DOHH2 (cell line): ENCODE results near the gene GCLC.

Experiments used
- H3F3A ChIP-seq: fragments of 200-600 bp; sonication (generic), shearing (Covaris generic); 2 replicates; pipeline ENCODE4 v1.6.0; 2016; ENCODE audit warnings: antibody characterized with exemption, mild to moderate bottlenecking; ENCODE audit not compliant: control insufficient read depth, insufficient read depth
- H3K27ac ChIP-seq: fragments of 200-600 bp; sonication (generic); 2 replicates; pipeline ENCODE4 v1.5.1; 2014; ENCODE audit warnings: low read depth, mild to moderate bottlenecking, low read length, moderate library complexity
- H3K27me3 ChIP-seq: fragments of 200-600 bp; sonication (generic); 2 replicates; pipeline ENCODE4 v1.6.1; 2014; ENCODE audit warnings: mild to moderate bottlenecking, low read length, mixed read lengths; ENCODE audit not compliant: control insufficient read depth
- H3K36me3 ChIP-seq: fragments of 200-600 bp; sonication (generic); 2 replicates; pipeline ENCODE4 v1.6.1; 2014; ENCODE audit warnings: mild to moderate bottlenecking, low read length, moderate library complexity, mixed read lengths; ENCODE audit not compliant: control insufficient read depth
- H3K4me1 ChIP-seq: fragments of 200-600 bp; sonication (generic); 2 replicates; pipeline ENCODE4 v1.6.1; 2014; ENCODE audit warnings: mild to moderate bottlenecking, low read length, mixed read lengths; ENCODE audit not compliant: control insufficient read depth
- H3K4me2 ChIP-seq: fragments of 200-600 bp; sonication (generic); 2 replicates; pipeline ENCODE4 v1.6.0; 2014; ENCODE audit warnings: mild to moderate bottlenecking, low read length, moderate library complexity
- H3K4me3 ChIP-seq: fragments of 200-600 bp; sonication (generic); 2 replicates; pipeline ENCODE4 v1.5.1; 2014; ENCODE audit warnings: mild to moderate bottlenecking, low read length, mixed read lengths
- H3K79me2 ChIP-seq: fragments of 200-600 bp; sonication (generic); 2 replicates; pipeline ENCODE4 v1.6.1; 2014; ENCODE audit warnings: mild to moderate bottlenecking, low read length, mixed read lengths; ENCODE audit not compliant: control insufficient read depth
- H3K9me2 ChIP-seq: fragments of 200-600 bp; sonication (generic); replicated peaks from 2 replicates; pipeline ENCODE4 v1.6.1; 2014; ENCODE audit warnings: mild to moderate bottlenecking, low read length, mixed read lengths; ENCODE audit not compliant: control insufficient read depth
- H3K9me3 ChIP-seq: fragments of 200-600 bp; sonication (generic); 2 replicates; pipeline ENCODE4 v1.6.1; 2014; ENCODE audit warnings: antibody characterized with exemption, low read length, mixed read lengths; ENCODE audit not compliant: control insufficient read depth, insufficient read depth
- H4K20me1 ChIP-seq: fragments of 200-600 bp; sonication (generic); 2 replicates; pipeline ENCODE4 v1.6.0; 2014; ENCODE audit warnings: low read depth, mild to moderate bottlenecking, antibody characterized with exemption, low read length, moderate library complexity; ENCODE audit not compliant: control insufficient read depth, insufficient read depth
- EZH2phosphoT487 ChIP-seq: fragments of 200-600 bp; sonication (generic); IDR thresholded peaks from 2 replicates; pipeline ENCODE4 v1.6.1; 2017; ENCODE audit warnings: borderline replicate concordance, mild to moderate bottlenecking, antibody characterized with exemption, low read length, moderate library complexity, mixed read lengths
- TF ChIP-seq, protein P1 (sequence below): fragments of 200-600 bp; sonication (generic); IDR thresholded peaks from one replicate; pipeline ENCODE4 v1.5.1; 2014; ENCODE audit warnings: antibody characterized with exemption, mild to moderate bottlenecking, low read depth, low read length; ENCODE audit not compliant: poor library complexity, severe bottlenecking

The GCLC gene

DNA sequence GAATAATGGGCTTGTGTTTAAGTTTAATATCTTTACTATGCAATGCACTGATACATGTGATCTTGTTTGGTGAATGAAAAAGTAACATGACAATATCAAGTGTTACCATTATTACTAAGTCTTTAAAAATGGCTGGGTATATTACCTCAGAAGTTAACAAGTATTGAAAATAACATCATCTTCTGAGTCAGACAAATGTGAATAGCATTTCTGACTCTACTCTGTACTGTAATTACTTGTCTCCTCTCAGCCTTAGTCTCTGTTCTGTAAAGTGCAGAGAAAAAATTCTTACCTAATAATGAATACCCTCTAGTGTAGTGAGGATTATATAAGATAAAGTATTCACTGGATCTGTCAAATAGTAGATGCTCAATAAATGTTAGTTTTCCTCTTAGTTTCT is 47.0 kb upstream of the GCLC start:
- Histone ChIP-seq H3K36me3 (no peaks in the 10 kb centered on the region), H3K9me3 (no peaks in the 10 kb centered on the region), H3K27me3 (peaks cover 13% of the 10 kb centered on the region; the same call in 1 of the 2 replicates), H4K20me1 (no peaks in the 10 kb centered on the region), H3K79me2 (no peaks in the 10 kb centered on the region), H3K4me1 (no peaks in the 10 kb centered on the region), H3K4me3 (no peak overlapping the region), H3F3A (no peaks in the 10 kb centered on the region), H3K27ac (no peak overlapping the region), H3K9me2 (no peaks in the 10 kb centered on the region), H3K4me2 (no peak overlapping the region)
- TF ChIP-seq, protein P1, sequence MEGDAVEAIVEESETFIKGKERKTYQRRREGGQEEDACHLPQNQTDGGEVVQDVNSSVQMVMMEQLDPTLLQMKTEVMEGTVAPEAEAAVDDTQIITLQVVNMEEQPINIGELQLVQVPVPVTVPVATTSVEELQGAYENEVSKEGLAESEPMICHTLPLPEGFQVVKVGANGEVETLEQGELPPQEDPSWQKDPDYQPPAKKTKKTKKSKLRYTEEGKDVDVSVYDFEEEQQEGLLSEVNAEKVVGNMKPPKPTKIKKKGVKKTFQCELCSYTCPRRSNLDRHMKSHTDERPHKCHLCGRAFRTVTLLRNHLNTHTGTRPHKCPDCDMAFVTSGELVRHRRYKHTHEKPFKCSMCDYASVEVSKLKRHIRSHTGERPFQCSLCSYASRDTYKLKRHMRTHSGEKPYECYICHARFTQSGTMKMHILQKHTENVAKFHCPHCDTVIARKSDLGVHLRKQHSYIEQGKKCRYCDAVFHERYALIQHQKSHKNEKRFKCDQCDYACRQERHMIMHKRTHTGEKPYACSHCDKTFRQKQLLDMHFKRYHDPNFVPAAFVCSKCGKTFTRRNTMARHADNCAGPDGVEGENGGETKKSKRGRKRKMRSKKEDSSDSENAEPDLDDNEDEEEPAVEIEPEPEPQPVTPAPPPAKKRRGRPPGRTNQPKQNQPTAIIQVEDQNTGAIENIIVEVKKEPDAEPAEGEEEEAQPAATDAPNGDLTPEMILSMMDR: no peak
- TF ChIP-seq EZH2phosphoT487: no peak

- TF ChIP-seq, protein P1: no peak
- TF ChIP-seq EZH2phosphoT487: no peak
- Histone ChIP-seq H4K20me1 (no peaks in the 10 kb centered on the region), H3K4me3 (no peak overlapping the region), H3K27ac (no peak overlapping the region), H3K9me3 (no peaks in the 10 kb centered on the region), H3F3A (no peaks in the 10 kb centered on the region), H3K4me2 (no peak overlapping the region), H3K9me2 (no peaks in the 10 kb centered on the region; the same call in 1 of the 2 replicates), H3K27me3 (peaks cover 13% of the 10 kb centered on the region; the same call in 1 of the 2 replicates), H3K79me2 (no peaks in the 10 kb centered on the region), H3K36me3 (no peaks in the 10 kb centered on the region), H3K4me1 (no peaks in the 10 kb centered on the region)
These were observed 44.1 kb upstream of the GCLC start for GRCh38 chr6:53588816-53589509.

DNA sequence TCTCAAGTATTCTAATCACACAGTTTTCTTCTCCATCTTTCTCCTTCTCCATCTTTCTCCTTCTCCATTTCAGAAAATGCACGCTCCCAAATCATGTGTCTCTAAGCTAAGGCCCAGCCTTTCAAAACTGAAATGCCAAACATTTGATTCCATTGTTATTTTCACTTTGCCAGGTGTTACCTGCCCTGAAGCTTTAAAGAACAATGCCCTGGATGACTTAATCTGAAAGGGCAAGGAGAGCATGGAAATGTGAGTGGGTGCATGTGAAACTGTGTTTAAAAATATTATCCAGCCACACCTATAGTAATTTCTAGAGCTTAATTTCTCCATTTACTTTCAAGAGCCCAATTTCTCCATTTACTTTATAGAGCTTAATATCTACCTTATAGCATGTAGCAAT is 42.4 kb upstream of the GCLC start:
- Histone ChIP-seq H3K4me2 (no peak overlapping the region), H3K4me3 (no peak overlapping the region), H3K27ac (no peak overlapping the region), H3F3A (no peaks in the 10 kb centered on the region), H3K9me2 (no peaks in the 10 kb centered on the region; the same call in 1 of the 2 replicates), H3K4me1 (no peaks in the 10 kb centered on the region), H3K27me3 (0 out of 2 replicates have a peak, but pooled peaks cover 7% of the 10 kb centered on the region), H3K79me2 (no peaks in the 10 kb centered on the region), H4K20me1 (no peaks in the 10 kb centered on the region), H3K36me3 (no peaks in the 10 kb centered on the region), H3K9me3 (no peaks in the 10 kb centered on the region)
- TF ChIP-seq, protein P1: no peak
